GM12873 (cell line): Measurements from ENCODE around the gene FAM174A.

Experiments used
- CTCF ChIP-seq: IDR thresholded peaks from 2 replicates; pipeline ENCODE4 v1.5.1; 2012; ENCODE audit warnings: low read depth, mild to moderate bottlenecking, moderate library complexity, low read length, control low read depth; ENCODE audit not compliant: insufficient read depth; ENCODE audit errors: missing control alignments

Gene FAM174A

DNA sequence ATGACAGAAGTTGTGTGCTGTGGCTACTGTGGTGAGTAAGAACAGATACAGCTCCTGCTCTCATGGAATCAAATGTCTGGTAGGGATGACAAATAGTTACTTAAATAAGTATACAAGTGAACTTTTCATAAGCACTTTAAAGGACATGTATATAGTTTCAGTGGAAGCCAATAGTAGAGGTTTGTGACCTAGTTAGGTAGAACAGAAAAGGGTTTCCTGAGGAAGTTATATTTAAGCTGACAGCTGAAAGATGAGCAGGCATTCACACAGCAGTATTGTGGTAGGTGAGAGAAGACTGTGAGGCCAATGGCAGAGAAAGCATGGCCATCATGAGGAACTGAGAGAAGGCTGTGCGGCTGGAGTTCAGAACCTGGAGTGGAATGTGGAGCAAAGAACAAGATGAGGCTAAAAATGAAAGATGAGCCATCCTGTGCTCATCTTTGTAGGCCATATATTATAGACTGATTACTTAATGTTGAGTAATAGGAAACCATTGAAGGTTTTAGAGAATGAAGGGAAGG lies 15.4 kb downstream of the FAM174A start:
- no peak for TF ChIP-seq CTCF

GRCh38 chr5:100551183-100551582 lies 16.0 kb downstream of the FAM174A start:
- TF ChIP-seq CTCF, result no peak

GRCh38 chr5:100553209-100553608 lies 18.0 kb downstream of the FAM174A start:
- no peak for TF ChIP-seq CTCF

GRCh38 chr5:100560860-100561259 lies 25.7 kb downstream of the FAM174A start:
- TF ChIP-seq CTCF, result no peak

- no peak for TF ChIP-seq CTCF
Measured at GRCh38 chr5:100562821-100563220, 27.6 kb downstream of the FAM174A start.

- TF ChIP-seq CTCF, result no peak
Measured at GRCh38 chr5:100566382-100567141, 31.4 kb downstream of the FAM174A start.

GRCh38 chr5:100574716-100575115 lies 39.5 kb downstream of the FAM174A start:
- no peak for TF ChIP-seq CTCF
